Thymus (tissue), 11 donors: Measurements from ENCODE around the gene TMA7. TPM values are rescaled to one million over a fixed set of nuclear protein-coding genes. Genes with fewer than 3 reads are reported as not detected.
"Not testable (repeated sequence)": the region's sequence is repeated elsewhere in the genome, so short reads cannot be mapped to it uniquely, and the experiment has no call there.

Experiments used
- DNase-seq, 9 donors: peaks; one replicate each; pipeline ENCODE4 v3.0.0-alpha.2; 2013; ENCODE audit warnings: low spot score in 9 of 9, low read depth in 6 of 9, missing footprints in 1 of 9
- H3K27ac ChIP-seq, 2 donors: one replicate each; pipeline ENCODE4 v1.5.1; 2013; ENCODE audit warnings: control low read depth in 1 of 2, low read depth in 1 of 2, low read length in 1 of 2, mild to moderate bottlenecking in 1 of 2, moderate library complexity in 1 of 2
- H3K27me3 ChIP-seq, 2 donors: one replicate each; pipeline ENCODE4 v1.5.1; 2013; ENCODE audit warnings: low read length in 1 of 2; ENCODE audit not compliant: control insufficient read depth in 2 of 2, insufficient read depth in 1 of 2
- H3K36me3 ChIP-seq, 2 donors: one replicate each; pipeline ENCODE4 v1.5.1; 2013; ENCODE audit warnings: low read length in 1 of 2, mild to moderate bottlenecking in 1 of 2, moderate library complexity in 1 of 2; ENCODE audit not compliant: control insufficient read depth in 2 of 2, insufficient read depth in 2 of 2
- H3K4me1 ChIP-seq, 2 donors: one replicate each; pipeline ENCODE4 v1.5.1; 2013; ENCODE audit warnings: low read length in 2 of 2; ENCODE audit not compliant: control insufficient read depth in 2 of 2, insufficient read depth in 2 of 2
- H3K4me3 ChIP-seq, 2 donors: one replicate each; pipeline ENCODE4 v1.5.1; 2013; ENCODE audit warnings: low read length in 2 of 2, control low read depth in 1 of 2, mild to moderate bottlenecking in 1 of 2
- H3K9me3 ChIP-seq, 2 donors: one replicate each; pipeline ENCODE4 v1.5.1; 2013; ENCODE audit warnings: low read length in 1 of 2, mild to moderate bottlenecking in 1 of 2; ENCODE audit not compliant: control insufficient read depth in 2 of 2, insufficient read depth in 1 of 2
- WGBS: extraction: QIAGEN DNeasy Blood & Tissue Kit; methylation state at CpG from one replicate; pipeline ENCODE4 v1.1.7; 2013; 5-methylcytosine and 5-hydroxymethylcytosine counted together
- polyA plus RNA-seq: library from polyadenylated mRNA; stranded (reverse); fragments of 200-250 nt; gene quantifications from one replicate; pipeline ENCODE4 v1.2.3, GENCODE V29; 2013
- total RNA-seq: library from RNA; stranded (reverse); fragments of 120-200 nt; gene quantifications from one replicate; pipeline ENCODE4 v1.2.4, GENCODE V29; 2013
- donor health status: healthy.

TMA7 gene
- total and polyA plus RNA-seq, 2 donors: 660 to 735 TPM

DNA sequence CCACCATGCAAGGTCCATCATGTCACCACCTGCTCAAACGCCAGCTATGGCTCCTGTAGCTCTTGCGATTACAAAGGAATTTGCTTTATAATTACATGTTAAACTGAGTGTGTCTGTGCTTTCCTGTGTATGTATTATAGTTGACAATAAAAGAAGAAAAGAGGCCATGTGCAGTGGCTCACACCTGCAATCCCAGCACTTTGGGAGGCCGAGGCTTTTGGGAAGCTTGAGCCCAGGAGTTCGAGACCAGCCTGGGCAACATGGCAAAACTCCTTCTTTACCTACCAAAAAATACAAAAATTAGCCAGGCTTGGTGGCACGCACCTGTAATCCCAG is 33.5 kb downstream of the TMA7 start:
- H3K4me1 ChIP-seq: peaks cover 15 to 60% of the 10 kb centered on the region in 2 donors

DNA sequence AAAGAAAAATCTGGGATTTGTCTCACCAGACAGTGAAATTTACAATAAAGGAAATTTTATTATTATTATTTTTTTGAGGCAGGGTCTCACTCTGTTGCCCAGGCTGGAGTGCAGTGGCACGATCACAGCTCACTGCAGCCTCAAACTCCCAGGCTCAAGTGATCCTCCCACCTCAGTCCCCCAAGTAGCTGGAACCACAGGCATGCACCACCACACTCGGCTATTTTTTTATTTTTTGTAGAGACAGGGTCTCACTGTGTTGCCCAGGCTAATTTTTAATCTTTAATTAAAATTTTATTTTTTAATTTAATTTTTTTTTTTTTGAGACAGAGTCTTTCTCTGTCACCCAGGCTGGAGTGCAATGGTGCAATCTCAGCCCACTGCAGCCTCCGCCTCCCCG is 34.0 kb downstream of the TMA7 start:
- not testable (repeated sequence) for H3K4me3 ChIP-seq, DNase-seq, H3K27me3 ChIP-seq, H3K9me3 ChIP-seq
- Histone ChIP-seq H3K4me1 (peaks cover 18 to 63% of the 10 kb centered on the region in 2 donors), H3K36me3 (peaks cover 14% of the 10 kb centered on the region in 2 donors), H3K27ac (peak overlapping the region in 1 of 2 donors; percentile 90)
- WGBS: 99% methylated on average over 4 of the region's 4 CpGs

More for the DNA sequence above, 33.5 kb downstream of the TMA7 start:
- 95% methylated on average over 5 of the region's 5 CpGs for WGBS
- no peaks in the 10 kb centered on the region for H3K9me3 ChIP-seq
- peaks cover 18% of the 10 kb centered on the region in 2 donors for H3K36me3 ChIP-seq
- DNase-seq: no peak
- H3K27me3 ChIP-seq: no peaks in the 10 kb centered on the region
- peak overlapping the region in 1 of 2 donors; percentile 60 for H3K4me3 ChIP-seq
- H3K27ac ChIP-seq: peak overlapping the region; percentile 90 to 95

GRCh38 chr3:48474619-48475018 is 34.6 kb downstream of the TMA7 start:
- Histone ChIP-seq H3K27ac (no peak overlapping the region), H3K36me3 (peaks cover 8% of the 10 kb centered on the region in 2 donors), H3K27me3 (no peaks in the 10 kb centered on the region), H3K9me3 (no peaks in the 10 kb centered on the region), H3K4me1 (peaks cover 23 to 63% of the 10 kb centered on the region in 2 donors), H3K4me3 (no peak overlapping the region)
- 97% methylated on average over 4 of the region's 4 CpGs for WGBS
- DNase-seq: no peak

GRCh38 chr3:48475188-48475587 is 35.1 kb downstream of the TMA7 start:
- H3K4me1 ChIP-seq: peaks cover 20 to 62% of the 10 kb centered on the region in 2 donors
- H3K9me3 ChIP-seq: no peaks in the 10 kb centered on the region
- DNase-seq: no peak
- H3K36me3 ChIP-seq: peaks cover 3 to 5% of the 10 kb centered on the region in 2 donors
- no peak overlapping the region for H3K27ac ChIP-seq
- 95% methylated on average over 11 of the region's 11 CpGs for WGBS
- H3K4me3 ChIP-seq: no peak overlapping the region
- H3K27me3 ChIP-seq: no peaks in the 10 kb centered on the region

DNA sequence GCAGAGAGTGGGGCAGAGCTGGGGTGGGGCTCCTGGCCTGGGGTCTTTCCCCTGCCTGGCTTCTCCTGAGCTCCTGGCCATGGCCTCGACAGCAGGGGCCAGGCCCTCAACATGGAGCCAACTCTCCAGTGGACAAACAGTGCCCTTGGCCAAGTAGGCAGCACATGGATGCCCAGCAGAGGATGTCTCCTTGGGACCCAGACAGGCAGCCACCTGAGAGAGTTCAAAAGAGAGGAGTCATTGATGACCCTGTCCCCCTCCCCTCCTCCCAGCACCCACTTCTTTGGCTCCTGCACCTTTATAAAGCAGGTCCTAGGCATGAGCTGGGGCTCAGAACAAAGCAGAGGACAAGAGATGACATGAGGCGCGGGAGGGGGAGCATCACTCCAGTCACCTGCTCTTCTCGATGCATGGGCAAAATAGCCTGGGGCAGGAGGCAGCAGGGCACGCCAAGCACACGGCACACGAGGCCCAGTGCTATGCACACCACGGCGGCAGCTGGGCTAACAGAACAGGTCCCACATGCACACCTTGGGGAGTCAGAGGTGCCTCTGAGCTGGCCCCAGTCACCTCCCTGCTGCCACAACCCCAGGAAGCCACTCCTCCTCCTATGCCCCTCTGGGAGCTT is 36.5 kb downstream of the TMA7 start:
- no peak for DNase-seq

GRCh38 chr3:48477959-48478520 is 38.0 kb downstream of the TMA7 start:
- 90% methylated on average over 9 of the region's 9 CpGs for WGBS
- Histone ChIP-seq H3K4me3 (no peak overlapping the region), H3K9me3 (no peaks in the 10 kb centered on the region), H3K27ac (peak overlapping the region in 1 of 2 donors; percentile 75), H3K36me3 (no peaks in the 10 kb centered on the region), H3K27me3 (no peaks in the 10 kb centered on the region), H3K4me1 (peaks cover 14 to 40% of the 10 kb centered on the region in 2 donors)
- peak in 3 of 9 donors; percentile 23 to 69 (median 53) for DNase-seq

More for the DNA sequence above, 36.5 kb downstream of the TMA7 start:
- H3K4me1 ChIP-seq: peaks cover 16 to 51% of the 10 kb centered on the region in 2 donors
- no peak overlapping the region for H3K27ac ChIP-seq
- 96% methylated on average over 9 of the region's 9 CpGs for WGBS
- no peaks in the 10 kb centered on the region for H3K36me3 ChIP-seq
- no peaks in the 10 kb centered on the region for H3K27me3 ChIP-seq
- H3K9me3 ChIP-seq: no peaks in the 10 kb centered on the region
- no peak overlapping the region for H3K4me3 ChIP-seq

DNA sequence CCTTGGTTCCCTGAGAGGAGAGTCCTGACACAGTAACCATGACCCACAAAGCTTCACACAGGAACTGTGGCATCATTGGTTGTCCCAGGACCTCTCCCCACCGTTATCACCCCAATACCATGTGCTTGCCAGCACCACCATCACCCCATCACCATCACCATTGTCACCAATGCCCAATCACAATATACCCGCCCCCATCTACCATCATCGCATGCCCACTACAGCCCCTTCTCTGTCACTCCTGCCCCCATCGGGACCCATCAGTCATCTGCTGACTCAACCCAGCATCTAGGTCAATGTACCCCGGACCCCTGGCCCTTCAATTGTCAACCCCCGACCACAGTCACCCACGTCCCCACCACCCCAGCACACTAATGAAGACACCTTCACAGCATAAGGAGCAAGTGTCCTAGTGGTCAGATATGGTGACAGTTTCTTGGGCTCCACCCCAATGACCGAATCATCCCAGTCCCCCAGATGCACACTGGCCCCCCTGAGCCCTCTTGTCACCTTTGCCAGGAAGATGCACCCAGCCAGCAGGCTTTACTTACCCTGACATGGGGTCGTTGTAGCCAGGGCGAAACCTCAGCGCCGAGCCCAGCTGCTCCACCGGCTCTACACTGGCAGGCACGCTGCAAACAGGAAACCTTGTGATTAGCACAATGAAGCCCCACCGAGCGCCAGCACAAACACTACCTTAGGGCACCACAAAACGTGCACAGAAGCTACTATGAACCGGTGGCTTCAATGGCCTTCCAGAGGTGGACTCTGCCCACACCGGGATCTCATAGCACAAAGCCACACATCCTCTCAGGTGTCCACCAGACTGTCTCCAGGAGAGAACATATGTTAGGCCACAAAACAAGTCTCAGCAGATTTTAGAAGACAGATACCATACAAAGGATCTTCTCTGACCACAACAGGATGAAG is 38.8 kb downstream of the TMA7 start:
- Histone ChIP-seq H3K4me3 (peak overlapping the region in 1 of 2 donors; percentile 5), H3K9me3 (no peaks in the 10 kb centered on the region), H3K27me3 (no peaks in the 10 kb centered on the region), H3K4me1 (peaks cover 8 to 32% of the 10 kb centered on the region in 2 donors), H3K27ac (peak overlapping the region; percentile 75 to 88), H3K36me3 (no peaks in the 10 kb centered on the region)
- DNase-seq: peak in 5 of 9 donors; percentile 51 to 83 (median 59)
- WGBS: 37% methylated on average over 19 of the region's 19 CpGs

DNA sequence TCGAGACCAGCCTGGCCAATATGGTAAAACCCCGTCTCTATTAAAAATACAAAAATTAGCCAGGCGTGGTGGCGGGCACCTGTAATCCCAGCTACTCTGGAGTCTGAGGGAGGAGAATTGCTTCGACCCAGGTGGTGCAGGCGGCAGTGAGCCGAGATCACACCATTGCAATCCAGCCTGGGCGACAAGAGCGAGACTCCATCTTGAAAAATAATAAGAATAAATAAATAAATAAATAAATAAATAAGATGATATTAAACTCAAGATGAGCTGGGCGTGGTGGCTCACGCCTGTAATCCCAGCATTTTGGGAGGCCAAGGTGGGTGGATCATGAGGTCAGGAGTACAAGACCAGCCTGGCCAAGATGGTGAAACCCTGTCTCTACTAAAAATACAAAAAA is 40.8 kb downstream of the TMA7 start:
- H3K4me3 ChIP-seq, H3K9me3 ChIP-seq, H3K27me3 ChIP-seq, H3K36me3 ChIP-seq, DNase-seq, H3K27ac ChIP-seq: not testable (repeated sequence)
- H3K4me1 ChIP-seq: peaks cover 8 to 32% of the 10 kb centered on the region in 2 donors
- WGBS: over 99% methylated on average over 11 of the region's 11 CpGs

- H3K4me1 ChIP-seq: peaks cover 8 to 22% of the 10 kb centered on the region in 2 donors
- H3K27me3 ChIP-seq, H3K4me3 ChIP-seq, H3K27ac ChIP-seq, DNase-seq, H3K9me3 ChIP-seq, H3K36me3 ChIP-seq: not testable (repeated sequence)
- 98% methylated on average over 6 of the region's 6 CpGs for WGBS
These were observed 42.8 kb downstream of the TMA7 start for GRCh38 chr3:48482822-48483221.
